Measurements from ENCODE around the gene MS4A4A.
"Not testable (repeated sequence)": the region's sequence is repeated elsewhere in the genome, so short reads cannot be mapped to it uniquely, and the experiment has no call there.

GRCh38 chr11:60285411-60286126 is 5.1 kb downstream of the MS4A4A start:
- TF ChIP-seq CTCF, POLR2A (IDR thresholded peaks at IDR 0.05): not testable (repeated sequence)

All from body of pancreas (tissue), 4 donors.